GM18499 (cell line): Measurements from ENCODE around the gene HCRTR1.

ENCODE experiments used
- ATAC-seq: cut with Tn5 transposase; IDR thresholded peaks from one replicate; pipeline ENCODE4 v1.9.1; 2021; ENCODE audit warnings: moderate number of reproducible peaks; ENCODE audit not compliant: insufficient read depth, unreplicated experiment

HCRTR1 gene

DNA sequence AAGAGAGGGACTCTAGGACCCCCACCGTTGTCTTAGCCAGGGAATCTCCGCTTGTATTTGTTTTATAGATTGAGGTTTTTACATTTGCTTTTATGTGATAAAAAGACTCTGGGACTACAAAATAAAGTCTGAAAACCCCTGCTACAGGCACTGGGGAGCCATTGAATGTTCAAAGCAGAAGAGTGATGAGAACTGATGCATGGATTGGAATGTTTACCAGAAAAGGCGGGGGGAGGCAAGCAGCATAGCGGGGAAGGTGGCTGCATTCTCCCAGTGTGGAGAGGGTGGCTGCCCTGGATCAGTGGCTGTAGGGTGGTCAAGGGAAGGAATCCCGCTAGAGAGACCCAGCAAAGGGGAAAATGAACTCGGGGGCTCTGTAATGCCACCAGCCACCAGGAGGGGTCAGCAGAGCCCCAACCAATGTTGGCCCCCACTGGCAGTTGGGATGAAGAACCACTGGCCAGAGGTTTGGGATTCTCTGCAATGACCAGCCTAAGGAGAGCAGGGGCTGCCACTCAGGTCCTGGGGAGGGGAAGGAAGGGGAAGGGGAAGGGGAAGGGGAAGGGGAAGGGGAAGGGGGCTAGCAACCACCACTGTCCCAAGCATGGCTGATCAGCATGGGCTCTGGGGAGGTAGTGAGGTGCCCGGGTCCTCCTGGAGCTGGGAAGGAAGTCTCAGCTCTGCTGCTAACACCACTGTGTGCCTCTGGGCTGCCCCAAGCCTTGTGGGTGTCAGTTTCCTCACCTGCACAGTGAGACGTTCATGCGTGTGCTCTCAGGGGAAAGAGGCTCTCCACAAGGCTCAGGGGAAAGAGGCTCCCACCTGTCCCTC, 46.3 kb downstream of the HCRTR1 start:
- no peak for ATAC-seq

DNA sequence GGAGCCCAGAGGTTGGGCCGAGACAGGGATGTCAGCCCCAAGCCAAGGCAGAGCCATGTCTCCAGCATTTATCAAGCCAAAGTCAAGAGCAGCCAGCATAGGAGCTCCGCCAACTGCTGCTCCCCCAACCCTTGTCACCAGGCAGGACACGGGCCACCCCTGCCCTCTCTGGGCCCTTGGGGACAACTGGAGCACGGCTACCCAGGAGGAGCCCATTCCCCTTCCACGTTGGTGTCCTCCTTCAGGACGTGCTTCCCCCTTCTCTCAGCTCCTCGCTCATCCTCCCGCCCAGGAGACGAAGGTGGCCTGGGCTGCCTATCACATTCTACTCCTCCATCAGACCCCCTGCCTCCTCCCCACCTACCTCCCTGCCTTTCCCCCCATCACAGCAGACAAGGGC, 47.0 kb downstream of the HCRTR1 start:
- ATAC-seq = no peak

DNA sequence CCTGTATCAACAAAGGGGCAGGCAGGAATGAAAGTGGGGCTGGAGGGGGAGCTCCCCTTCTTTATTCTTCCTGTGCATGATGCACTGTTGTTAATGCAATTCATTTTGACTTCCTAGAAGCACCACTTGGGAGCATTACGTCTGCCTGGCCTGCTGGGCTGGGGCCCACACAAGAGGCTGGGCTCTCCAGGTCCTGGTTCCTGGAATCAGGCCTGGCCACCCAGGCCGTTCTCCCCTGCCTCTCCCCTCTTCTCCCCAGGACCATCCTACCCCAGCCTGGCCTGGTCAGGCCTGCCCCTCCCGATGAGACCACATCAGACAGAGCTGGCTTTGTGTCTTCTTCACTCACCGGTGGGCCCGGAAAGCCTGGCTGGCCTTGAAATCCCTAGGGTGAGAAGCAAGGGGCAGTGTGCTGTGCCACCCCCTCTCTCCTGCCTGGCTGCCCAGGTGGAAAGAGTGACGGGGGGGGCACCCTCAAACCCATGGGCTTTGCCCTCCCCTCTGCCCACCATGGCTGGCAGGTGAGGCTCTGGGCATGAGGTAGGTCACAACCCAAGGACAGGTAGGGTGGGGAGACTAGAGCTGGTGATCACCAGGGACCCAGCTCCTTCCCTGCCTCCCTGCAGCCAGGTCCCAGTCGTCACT, 47.9 kb downstream of the HCRTR1 start:
- no peak for ATAC-seq

DNA sequence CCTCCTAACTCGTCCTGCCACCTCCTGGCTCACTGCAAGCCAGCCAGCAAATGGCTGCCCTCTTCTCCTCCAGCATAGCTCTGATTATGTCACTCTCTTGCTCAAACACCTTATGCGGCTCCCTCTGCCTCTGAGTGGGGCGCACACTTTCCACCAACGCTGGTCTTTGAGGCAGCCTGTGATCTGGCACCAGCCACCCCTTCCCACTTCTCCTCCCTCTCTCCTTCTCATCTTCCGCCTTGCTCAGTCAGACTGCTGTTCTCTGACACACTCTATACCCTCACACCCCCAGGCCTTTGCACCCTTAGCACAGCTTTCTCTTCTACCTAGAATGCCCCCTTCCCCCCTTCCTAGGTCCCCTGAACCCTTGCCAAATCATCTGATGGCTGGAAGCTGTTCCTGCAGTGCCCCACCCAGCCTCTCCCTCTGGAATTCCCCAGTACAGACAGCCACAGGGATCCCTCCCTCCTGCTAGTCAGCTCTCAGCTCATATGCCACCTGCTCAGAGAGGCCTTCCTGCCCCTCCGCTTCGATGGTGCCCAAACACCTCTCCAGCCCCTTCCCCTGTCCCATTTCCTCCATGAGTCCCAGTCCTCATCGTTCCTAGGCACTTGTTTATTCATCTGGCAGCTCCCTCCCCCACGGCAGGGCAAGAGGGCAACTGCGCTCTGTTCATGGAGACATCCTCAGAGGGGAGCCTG, 48.9 kb downstream of the HCRTR1 start:
- no peak for ATAC-seq

DNA sequence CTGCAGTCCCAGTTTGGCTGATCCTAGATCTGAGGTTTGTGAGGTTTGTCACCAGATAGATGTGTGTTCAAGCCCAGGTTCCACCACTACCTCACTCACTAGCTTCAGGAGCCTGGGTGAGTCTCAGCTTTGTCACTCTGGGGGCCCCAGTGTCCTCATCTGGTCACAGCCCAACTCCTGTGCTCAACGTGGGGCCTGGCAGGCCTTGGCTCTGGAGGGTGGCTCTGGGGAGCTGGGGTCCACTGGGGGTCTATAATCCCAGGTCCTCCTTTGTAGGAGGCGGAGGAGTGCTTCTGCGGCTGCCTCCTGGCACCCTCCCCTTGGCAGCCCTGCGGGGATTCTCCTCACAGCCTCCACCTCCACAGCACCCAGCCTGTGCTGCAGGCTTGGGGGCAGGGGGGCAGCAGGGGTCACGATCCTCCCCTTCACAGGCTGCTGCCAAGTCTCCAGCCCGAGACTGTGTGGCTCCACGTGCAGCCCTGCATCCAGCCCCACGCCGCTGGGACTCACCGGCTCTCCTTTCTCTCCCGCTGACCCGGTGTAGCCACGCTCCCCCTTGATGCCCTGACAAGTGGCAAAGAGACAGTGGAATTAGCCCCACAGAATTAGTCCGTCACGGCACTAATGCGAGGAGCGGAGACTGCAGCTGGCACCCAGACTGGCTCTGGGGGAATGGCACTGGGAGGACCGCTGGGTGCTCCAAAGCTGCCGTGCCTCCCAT, 49.7 kb downstream of the HCRTR1 start:
- no peak for ATAC-seq

DNA sequence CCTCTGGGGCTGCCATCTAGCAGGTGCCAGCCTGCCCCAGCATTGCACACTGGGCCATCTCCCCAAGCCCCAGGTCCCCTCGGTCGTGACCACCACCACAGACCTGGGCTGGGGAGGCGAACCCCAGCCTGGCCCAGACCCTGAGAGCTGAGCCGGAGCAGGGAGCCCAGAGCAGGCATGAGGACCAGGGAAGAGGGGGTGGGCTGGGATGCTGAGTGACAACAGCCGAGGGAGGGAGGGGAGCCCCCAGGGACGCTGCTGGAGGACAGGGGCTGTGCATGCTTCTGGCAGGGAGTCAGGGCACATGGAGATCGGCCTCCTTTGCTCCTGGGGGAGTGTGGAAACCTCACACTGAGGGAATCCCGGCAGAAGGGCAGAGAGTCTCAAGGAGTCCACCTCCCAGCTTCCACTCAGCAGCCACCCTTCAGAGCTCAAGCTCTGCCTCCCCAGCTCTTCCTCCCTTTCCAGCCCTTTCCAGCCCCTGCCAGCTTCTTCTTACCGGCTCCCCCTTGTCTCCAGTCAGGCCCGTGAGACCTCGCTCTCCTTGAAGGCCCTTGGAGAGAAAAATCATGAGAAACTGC, 50.9 kb downstream of the HCRTR1 start:
- no peak for ATAC-seq

DNA sequence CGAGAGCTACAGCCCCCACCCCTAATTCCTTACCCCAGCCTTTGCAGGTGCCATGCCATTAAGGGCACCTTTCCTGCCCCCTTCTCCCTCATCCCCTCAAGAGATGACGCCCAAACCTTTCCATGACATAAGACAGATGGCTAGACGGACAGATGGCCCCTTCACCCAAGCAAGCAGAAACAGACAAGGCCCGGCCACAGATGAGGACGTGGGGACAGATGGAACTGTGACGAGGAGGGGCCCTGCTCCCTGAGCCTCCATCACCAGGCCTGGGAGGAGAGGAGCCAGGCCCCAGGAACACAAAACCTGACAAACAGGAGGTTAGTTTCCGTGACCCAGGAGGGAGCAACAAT, 51.9 kb downstream of the HCRTR1 start:
- no peak for ATAC-seq

DNA sequence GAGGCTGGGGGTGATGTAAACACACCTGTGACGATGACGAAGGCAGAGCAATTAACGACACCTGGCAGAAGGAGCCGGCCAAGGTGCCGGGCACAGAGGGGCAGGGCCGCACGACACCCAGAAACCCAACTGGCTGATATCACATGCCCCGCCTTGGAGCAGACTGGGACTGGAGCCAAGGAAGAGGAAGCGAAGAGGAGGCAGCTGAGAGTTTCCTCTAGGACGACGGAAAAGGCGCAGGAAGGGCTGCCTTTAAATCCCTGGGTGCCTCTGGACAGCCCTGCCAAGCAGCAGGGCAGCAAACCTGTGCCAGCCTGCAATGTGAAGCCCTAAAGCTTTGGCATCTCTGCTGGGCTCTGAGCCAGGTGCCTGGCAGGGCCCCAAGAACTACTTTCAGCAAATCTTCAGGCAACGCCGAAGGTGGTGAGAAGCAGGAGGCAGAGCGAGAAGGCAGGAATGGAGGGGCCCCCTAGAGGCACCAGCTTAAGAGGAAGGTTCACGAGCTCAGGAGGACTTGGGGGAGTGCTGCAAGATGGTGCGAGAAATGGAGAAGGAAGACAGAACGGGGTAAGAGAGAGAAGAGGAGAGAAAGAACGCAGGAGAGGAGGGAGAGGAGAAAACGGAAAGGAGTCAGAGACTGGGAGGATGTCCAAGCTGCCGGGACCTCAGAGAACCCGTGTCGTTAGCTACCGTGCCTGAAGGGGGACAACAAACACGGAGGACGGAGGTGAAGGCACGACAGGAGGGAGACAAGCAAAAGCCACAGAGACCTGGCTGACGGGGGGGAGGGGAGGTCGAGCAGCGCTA, 52.5 kb downstream of the HCRTR1 start:
- no peak for ATAC-seq

DNA sequence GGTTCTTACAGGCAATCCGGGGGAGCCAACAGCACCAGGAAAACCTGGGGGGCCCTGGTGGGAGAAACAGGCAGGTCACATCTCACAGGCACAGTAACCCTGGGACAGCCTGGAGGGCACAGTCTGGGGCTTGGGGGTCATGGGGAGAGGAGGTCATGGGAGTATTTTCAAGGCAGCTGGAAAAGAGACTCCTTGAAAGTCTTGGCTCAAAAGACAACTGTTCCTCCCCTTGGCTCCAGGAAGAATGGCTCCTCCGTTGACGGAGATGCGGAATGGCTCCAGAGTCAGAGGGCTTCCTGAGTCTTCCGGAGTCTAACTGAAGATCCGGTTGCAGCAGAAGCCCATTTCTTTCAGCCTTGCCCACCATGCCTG, 53.1 kb downstream of the HCRTR1 start:
- ATAC-seq = no peak

DNA sequence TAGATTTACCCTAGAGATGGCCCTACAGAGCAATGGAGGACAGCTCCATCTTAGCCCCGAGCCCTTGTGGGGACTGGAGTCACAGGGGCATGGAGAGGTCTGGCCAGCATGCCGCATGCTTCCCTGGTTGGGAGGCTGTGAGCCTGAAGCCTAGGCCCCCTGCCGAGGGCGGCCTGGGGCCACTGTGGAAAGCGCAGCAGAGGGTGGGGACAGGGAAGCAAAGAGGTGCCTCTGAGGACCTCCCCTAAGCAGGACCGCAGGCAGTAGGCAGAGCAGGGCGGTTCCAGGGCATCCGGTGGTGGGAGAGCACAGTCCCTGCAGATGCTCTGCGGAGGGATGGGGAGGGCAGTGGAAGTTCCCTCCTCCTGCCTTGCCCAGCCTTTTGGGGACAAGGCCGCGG, 53.7 kb downstream of the HCRTR1 start:
- ATAC-seq = no peak

DNA sequence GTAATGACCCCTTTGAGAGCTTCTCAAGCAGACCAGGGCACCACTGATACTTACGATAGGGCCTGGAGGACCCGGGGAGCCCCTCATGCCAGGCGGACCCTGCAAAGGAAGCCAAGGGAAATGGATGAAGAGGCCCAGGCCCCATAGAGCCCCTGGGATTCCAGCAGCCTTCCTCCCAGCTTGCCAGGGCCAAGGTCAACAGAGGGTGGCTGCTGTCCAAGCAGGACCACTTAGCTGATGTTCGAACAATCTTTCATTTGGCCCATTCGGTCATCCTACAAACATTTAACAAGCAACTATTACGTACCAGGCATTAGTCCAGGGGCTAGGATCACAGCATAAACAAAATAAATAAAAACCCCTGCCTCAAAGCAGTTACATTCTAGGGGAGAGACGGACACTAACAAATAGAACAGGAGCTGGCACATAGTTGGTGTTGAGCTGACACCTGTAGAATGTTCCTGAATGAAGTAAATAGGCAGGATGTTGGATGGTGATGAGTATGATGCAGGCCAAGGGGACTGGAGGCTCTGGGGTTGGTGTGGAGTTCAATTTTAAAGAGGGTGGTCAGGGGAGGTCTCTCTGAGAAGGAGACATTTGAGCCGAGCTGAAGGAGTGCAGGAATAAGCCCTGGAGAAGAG, 54.2 kb downstream of the HCRTR1 start:
- ATAC-seq = no peak

DNA sequence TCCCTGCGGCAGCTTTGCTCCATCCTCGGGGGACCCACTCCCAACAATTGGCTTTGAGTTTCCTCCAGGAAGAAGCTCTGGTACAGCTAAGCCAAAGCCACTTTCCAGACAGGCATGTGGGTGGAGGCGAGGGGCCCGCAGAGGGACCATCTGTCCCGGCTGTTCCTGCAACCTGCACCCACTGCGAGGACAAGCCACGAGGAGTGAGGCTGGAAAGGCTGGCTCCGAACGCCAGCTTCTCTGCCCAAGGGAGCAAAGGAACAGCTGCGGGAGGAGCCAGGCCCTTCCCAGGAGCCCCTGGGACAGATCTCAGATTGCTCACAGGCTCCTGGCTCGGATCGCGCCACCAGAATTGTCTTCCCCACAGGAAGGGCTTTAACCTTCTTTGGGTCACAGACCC, 55.5 kb downstream of the HCRTR1 start:
- no peak for ATAC-seq

DNA sequence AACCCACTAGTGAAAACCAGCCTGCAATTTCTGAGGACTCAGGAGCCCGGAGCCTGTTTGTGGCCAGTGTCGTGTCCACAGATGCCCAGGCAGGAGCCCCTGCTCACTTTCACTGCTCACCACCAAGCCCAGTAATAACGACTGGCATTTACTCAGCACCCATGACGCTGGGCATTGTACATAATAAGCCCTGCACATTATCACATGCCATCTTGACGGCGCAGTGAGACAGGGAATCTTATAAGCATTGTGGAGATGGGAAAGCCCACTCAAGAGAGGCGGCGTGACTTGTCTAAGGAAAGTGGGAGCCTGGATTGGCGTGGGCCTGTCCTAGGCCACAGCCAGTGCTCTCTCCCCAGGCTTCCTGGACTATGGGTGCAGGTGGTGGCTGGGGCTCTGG, 55.9 kb downstream of the HCRTR1 start:
- no peak for ATAC-seq

DNA sequence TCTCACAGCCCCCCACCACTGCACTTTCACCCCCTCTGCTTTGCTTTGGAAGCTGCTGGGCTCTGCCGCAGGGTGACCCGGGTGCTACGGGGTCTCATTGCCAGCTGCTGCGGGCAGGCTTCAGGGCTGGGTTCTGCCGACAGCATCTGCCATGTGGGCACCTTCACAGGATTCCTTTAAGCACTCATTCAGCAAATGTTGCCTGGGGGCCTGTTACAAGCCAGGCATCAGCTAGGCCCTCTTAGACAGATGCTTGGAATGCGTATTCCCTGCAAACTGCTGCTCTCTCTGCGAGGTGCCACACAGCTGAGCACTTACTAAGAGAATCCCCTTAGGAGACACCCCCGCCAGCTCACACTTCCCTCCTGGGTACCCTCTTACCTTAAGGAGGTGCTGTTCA, 57.1 kb downstream of the HCRTR1 start:
- no peak for ATAC-seq

DNA sequence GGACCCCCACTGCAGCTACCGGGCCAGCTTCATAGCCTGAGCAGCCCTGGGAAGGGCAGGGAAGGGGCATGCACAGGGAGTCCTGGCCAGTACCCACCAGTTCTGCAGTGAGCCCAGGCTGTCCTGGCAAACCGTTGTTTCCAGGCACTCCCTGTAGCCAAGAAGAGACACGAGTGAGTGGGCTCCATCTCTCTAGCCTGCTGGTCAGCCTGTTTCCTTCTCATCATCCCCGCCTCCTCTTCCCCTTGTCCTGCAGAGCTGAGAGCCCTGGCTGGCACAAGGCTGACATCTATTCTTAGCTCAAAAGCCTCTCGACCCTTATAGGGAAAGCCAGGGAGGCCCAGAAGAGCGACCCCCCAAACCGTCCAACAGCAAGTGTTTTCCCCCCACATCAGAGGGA, 57.7 kb downstream of the HCRTR1 start:
- ATAC-seq = no peak

DNA sequence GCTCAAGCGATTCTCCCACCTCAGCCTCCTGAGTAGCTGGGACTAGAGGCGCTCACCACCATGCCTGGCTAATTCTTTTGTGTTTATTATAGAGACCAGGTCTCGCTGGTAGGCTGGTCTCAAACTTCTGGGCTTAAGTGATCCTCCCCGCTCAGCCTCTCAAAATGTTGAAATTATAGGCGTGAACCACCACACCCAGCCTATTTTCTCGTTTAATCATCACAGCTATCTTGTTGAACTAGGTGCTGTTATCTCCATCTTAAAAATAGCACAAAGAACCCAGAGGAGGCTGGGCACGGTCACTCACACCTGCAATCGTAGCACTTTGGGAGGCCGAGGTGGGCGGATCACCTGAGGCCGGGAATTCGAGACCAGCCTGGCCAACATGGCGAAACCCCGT, 58.3 kb downstream of the HCRTR1 start:
- ATAC-seq = no peak
